Panc1 (cell line): ENCODE results near the gene GPS1. TPM values are rescaled to one million over a fixed set of nuclear protein-coding genes. Genes with fewer than 3 reads are reported as not detected.

Source experiments
- ATAC-seq: fragments of 200-7000 bp; cut with Tn5 transposase; 2 replicates; pipeline ENCODE4 v1.9.1; 2020; ENCODE audit warnings: mild to moderate bottlenecking, moderate library complexity
- BruUV-seq: library from RNA; stranded (reverse); fragments of 400-500 nt; replicated peaks from 2 replicates; lab custom pipeline; 2021; lab: Mats Ljungman, UMichigan
- CTCF ChIA-PET: fragments of 300-600 bp; sonication (Branson Sonifier 250); formaldehyde crosslinking; loops from one replicate; lab custom pipeline; 2022; ENCODE audit warnings: antibody characterized with exemption; lab: Charles Lee
- POLR2A ChIA-PET: fragments of 300-600 bp; sonication (Branson Sonifier 250); formaldehyde crosslinking; loops from one replicate; lab custom pipeline; 2022; ENCODE audit warnings: antibody characterized with exemption; lab: Charles Lee
- DNase-seq: peaks from one replicate; pipeline ENCODE4 v3.0.0-alpha.2; 2010; ENCODE audit warnings: low read depth, low spot score
- H3K27ac ChIP-seq: 2 replicates; pipeline ENCODE4 v1.5.1; 2011; ENCODE audit warnings: mild to moderate bottlenecking, low read length, inconsistent platforms
- H3K27me3 ChIP-seq: fragments of 200-500 bp; sonication (Bioruptor generic); 2 replicates; pipeline ENCODE4 v1.6.0; 2014; ENCODE audit warnings: low read length, inconsistent platforms; ENCODE audit not compliant: control insufficient read depth, insufficient read depth
- H3K36me3 ChIP-seq: fragments of 200-500 bp; sonication (Bioruptor generic); 2 replicates; pipeline ENCODE4 v1.5.1; 2014; ENCODE audit warnings: inconsistent platforms, mild to moderate bottlenecking, low read length, moderate library complexity; ENCODE audit not compliant: control insufficient read depth, insufficient read depth
- H3K4me1 ChIP-seq: 2 replicates; pipeline ENCODE4 v1.5.1; 2011; ENCODE audit warnings: inconsistent platforms, mild to moderate bottlenecking, low read length, moderate library complexity; ENCODE audit not compliant: control insufficient read depth, insufficient read depth
- H3K4me3 ChIP-seq, 2 experiments: 2 replicates each; pipeline ENCODE4 v1.5.1; 2011 to 2012; ENCODE audit warnings: low read depth in 2 of 2, low read length in 2 of 2, mild to moderate bottlenecking in 2 of 2, inconsistent platforms in 1 of 2, moderate library complexity in 1 of 2
- H3K9me3 ChIP-seq: fragments of 200-500 bp; sonication (Bioruptor generic); 2 replicates; pipeline ENCODE4 v1.5.1; 2014; ENCODE audit warnings: low read depth, mild to moderate bottlenecking, inconsistent platforms, low read length, moderate library complexity; ENCODE audit not compliant: control insufficient read depth, insufficient read depth
- CTCF ChIP-seq: fragments of 450-650 bp; IDR thresholded peaks from 2 replicates; pipeline ENCODE4 v1.5.1; 2017; ENCODE audit warnings: mild to moderate bottlenecking
- POLR2AphosphoS5 ChIP-seq: IDR thresholded peaks from 2 replicates; pipeline ENCODE4 v1.6.1; 2012; ENCODE audit warnings: mild to moderate bottlenecking, low read depth, low read length, moderate library complexity
- SIN3A ChIP-seq: IDR thresholded peaks from 2 replicates; pipeline ENCODE4 v1.6.1; 2012; ENCODE audit warnings: low read depth, mild to moderate bottlenecking, low read length, moderate library complexity, borderline replicate concordance; ENCODE audit not compliant: insufficient read depth
- TCF7L2 ChIP-seq: IDR thresholded peaks from 2 replicates; pipeline ENCODE4 v1.6.1; 2011; ENCODE audit warnings: mild to moderate bottlenecking, low read depth, low read length, inconsistent platforms
- in situ Hi-C: cut with HindIII; loops from 2 replicates; pipeline ENCODE4 v1.10.0; 2016; ENCODE audit warnings: low sequenced_read_pairs, low pct_unique_long_range_greater_than_20kb
- intact Hi-C: fragments of 100-400 bp; cut with micrococcal nuclease; formaldehyde crosslinking; loops from one replicate; pipeline ENCODE4 v1.10.0; 2022; ENCODE audit not compliant: unreplicated experiment
- total RNA-seq: library from RNA; stranded (reverse); gene quantifications from one replicate; pipeline ENCODE4 v1.2.1, GENCODE V29; 2021; ENCODE audit not compliant: unreplicated experiment
- TF ChIP-seq, protein P1 (sequence below), 2 experiments: IDR thresholded peaks; 2 replicates each; pipeline ENCODE4 v1.6.1; 2011 to 2012; ENCODE audit warnings: low read depth in 2 of 2, control low read depth in 1 of 2, low read length in 1 of 2, mild to moderate bottlenecking in 1 of 2, moderate library complexity in 1 of 2; ENCODE audit not compliant: insufficient read depth in 1 of 2

Gene GPS1
- total RNA-seq, 1 experiment from 2014 or later, result 175 TPM

DNA sequence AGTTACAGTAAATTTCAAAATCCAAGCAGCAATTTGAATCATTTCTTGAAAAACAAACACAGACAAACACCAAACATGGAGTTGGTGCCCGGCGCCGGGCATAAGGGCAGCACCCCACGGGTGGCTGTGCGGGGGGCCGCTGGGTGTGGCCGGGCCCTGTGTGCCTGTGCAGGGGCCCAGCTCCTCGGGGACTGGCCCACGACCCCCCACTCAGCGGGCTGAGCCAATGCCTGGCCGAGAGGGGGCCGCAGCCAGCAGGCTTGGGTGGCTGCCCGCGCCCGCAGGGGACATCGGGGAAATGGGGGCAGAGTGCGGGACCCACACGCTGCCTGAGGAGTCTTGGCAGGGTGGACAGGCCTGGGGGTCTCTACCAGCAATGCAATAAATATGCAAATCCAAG, 26.7 kb downstream of the GPS1 start:
- ChIA-PET POLR2A (no interaction called here), CTCF (interaction anchor here (0.6 kb wide), 1 partner anchor 148 kb away, joined by 5 read pairs; no protein-coding TSS in a partner anchor)
- ATAC-seq, result no peak
- in situ Hi-C loops, result no loop called here
- H3K4me3 ChIP-seq, result no peak overlapping the region
- TF ChIP-seq TCF7L2 (no peak), SIN3A (no peak), POLR2AphosphoS5 (no peak), CTCF (no peak)
- TF ChIP-seq, protein P1, sequence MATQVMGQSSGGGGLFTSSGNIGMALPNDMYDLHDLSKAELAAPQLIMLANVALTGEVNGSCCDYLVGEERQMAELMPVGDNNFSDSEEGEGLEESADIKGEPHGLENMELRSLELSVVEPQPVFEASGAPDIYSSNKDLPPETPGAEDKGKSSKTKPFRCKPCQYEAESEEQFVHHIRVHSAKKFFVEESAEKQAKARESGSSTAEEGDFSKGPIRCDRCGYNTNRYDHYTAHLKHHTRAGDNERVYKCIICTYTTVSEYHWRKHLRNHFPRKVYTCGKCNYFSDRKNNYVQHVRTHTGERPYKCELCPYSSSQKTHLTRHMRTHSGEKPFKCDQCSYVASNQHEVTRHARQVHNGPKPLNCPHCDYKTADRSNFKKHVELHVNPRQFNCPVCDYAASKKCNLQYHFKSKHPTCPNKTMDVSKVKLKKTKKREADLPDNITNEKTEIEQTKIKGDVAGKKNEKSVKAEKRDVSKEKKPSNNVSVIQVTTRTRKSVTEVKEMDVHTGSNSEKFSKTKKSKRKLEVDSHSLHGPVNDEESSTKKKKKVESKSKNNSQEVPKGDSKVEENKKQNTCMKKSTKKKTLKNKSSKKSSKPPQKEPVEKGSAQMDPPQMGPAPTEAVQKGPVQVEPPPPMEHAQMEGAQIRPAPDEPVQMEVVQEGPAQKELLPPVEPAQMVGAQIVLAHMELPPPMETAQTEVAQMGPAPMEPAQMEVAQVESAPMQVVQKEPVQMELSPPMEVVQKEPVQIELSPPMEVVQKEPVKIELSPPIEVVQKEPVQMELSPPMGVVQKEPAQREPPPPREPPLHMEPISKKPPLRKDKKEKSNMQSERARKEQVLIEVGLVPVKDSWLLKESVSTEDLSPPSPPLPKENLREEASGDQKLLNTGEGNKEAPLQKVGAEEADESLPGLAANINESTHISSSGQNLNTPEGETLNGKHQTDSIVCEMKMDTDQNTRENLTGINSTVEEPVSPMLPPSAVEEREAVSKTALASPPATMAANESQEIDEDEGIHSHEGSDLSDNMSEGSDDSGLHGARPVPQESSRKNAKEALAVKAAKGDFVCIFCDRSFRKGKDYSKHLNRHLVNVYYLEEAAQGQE (IDR thresholded peaks at IDR 0.05; ENCODE audit: insufficient read depth in 1 of 2, low read depth in 2 of 2, low read length in 1 of 2), result no peak
- intact Hi-C loops, result no loop called here
- peak overlapping the region; percentile 41; the same call in 1 of the 2 replicates for H3K27ac ChIP-seq
- H3K36me3 ChIP-seq, result no peaks in the 10 kb centered on the region; the same call in none of the 2 replicates
- peaks cover 25% of the 10 kb centered on the region for H3K4me1 ChIP-seq
- no peak for DNase-seq
- H3K9me3 ChIP-seq, result no peaks in the 10 kb centered on the region
- no TSS peak for BruUV-seq
- no peaks in the 10 kb centered on the region for H3K27me3 ChIP-seq

DNA sequence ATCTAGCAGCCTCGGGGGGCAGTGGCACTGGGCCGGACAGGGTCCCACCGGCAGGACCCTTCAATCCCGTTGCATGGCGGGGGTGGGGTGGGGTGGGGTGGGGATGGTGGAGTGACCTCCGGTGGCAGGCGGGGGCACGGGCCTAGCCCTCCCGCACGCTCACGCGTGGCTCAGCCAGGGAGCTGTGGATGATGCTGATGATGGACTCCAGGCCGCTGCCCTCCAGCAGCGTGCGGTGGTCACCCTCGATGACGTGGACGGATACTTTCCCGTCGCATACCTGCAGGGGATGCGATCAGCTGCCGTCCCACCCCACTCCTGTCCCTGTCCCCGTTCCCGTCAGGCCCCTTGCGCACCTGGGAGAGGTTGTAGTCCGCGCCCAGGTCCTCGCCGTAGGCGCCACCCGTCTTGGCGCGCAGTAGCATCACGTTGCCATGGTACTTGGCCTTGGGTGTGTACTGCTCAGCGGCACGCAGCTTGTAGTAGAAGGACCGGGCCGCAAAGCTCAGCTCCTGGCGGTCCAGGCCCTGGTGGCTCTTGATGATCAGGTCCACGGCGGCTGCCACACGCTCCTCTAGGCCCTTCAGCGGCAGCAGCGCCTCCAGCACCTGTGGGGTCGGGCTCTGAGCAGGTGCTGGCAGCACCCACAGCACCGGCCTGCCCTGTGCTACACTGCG, 27.4 kb downstream of the GPS1 start:
- no peaks in the 10 kb centered on the region for H3K27me3 ChIP-seq
- H3K4me3 ChIP-seq, result no peak overlapping the region
- no TSS peak for BruUV-seq
- H3K27ac ChIP-seq, result no peak overlapping the region
- in situ Hi-C loops (no loop called here), intact Hi-C loops (no loop called here)
- H3K36me3 ChIP-seq, result peaks cover 3% of the 10 kb centered on the region
- peaks cover 25% of the 10 kb centered on the region for H3K4me1 ChIP-seq
- no peaks in the 10 kb centered on the region for H3K9me3 ChIP-seq
- peak; percentile 28; the same call in 1 of the 2 replicates for TF ChIP-seq POLR2AphosphoS5
- no peak for TF ChIP-seq CTCF
- ChIA-PET CTCF (interaction anchor here (0.6 kb wide), 1 partner anchor 149 kb away, joined by 5 read pairs; no protein-coding TSS in a partner anchor), POLR2A (no interaction called here)
- DNase-seq (no peak), ATAC-seq (no peak)
